H1 (cell line): ENCODE measurements around the gene VRK2. TPM values are rescaled to one million over a fixed set of nuclear protein-coding genes. Genes with fewer than 3 reads are reported as not detected.
A peak's percentile ranks its signal among the peaks of the same experiment; 100 is the strongest.

Source experiments
- CTCF ChIA-PET: fragments of 300-600 bp; sonication (Branson Sonifier 250); formaldehyde crosslinking; loops from one replicate; lab custom pipeline; 2021; ENCODE audit not compliant: partially characterized antibody; lab: Charles Lee
- POLR2A ChIA-PET: fragments of 300-600 bp; sonication (Branson Sonifier 250); formaldehyde crosslinking; loops from one replicate; lab custom pipeline; 2021; ENCODE audit warnings: inconsistent platforms; ENCODE audit not compliant: partially characterized antibody; lab: Charles Lee
- DNase-seq, 2 experiments: peaks; one replicate each; pipeline versions ENCODE4 v3.0.0 to v3.0.0-alpha.2; 2010 to 2022; ENCODE audit warnings: low spot score in 2 of 2, low read depth in 1 of 2, mixed read lengths in 1 of 2
- FAIRE-seq: peaks from 2 replicates; lab custom pipeline; 2011; peaks lifted over from hg19 to GRCh38; lab: Jason Lieb, UNC
- H2AFZ ChIP-seq: 2 replicates; pipeline ENCODE4 v1.8.1; 2012; ENCODE audit warnings: low read length, inconsistent platforms
- H2AK5ac ChIP-seq: 2 replicates; pipeline ENCODE4 v1.6.1; 2013; ENCODE audit warnings: low read depth, low read length
- H2BK120ac ChIP-seq: replicated peaks from 2 replicates; pipeline ENCODE3; 2013; ENCODE audit warnings: low read depth, low read length, inconsistent platforms
- H2BK12ac ChIP-seq: 2 replicates; pipeline ENCODE4 v1.6.1; 2013; ENCODE audit warnings: low read depth, low read length
- H2BK15ac ChIP-seq: 2 replicates; pipeline ENCODE4 v1.6.1; 2013; ENCODE audit warnings: low read length
- H2BK20ac ChIP-seq: 2 replicates; pipeline ENCODE4 v1.6.1; 2013; ENCODE audit warnings: low read length
- H2BK5ac ChIP-seq: 2 replicates; pipeline ENCODE4 v1.6.1; 2013; ENCODE audit warnings: low read depth, low read length
- H3K14ac ChIP-seq: 2 replicates; pipeline ENCODE4 v1.6.1; 2013; ENCODE audit warnings: inconsistent platforms; ENCODE audit not compliant: insufficient read length
- H3K18ac ChIP-seq: 2 replicates; pipeline ENCODE4 v1.6.1; 2013; ENCODE audit warnings: low read length; ENCODE audit errors: extremely low read depth
- H3K23ac ChIP-seq: 2 replicates; pipeline ENCODE4 v1.6.1; 2013; ENCODE audit warnings: inconsistent platforms; ENCODE audit not compliant: insufficient read length
- H3K23me2 ChIP-seq: 2 replicates; pipeline ENCODE4 v1.6.1; 2013; ENCODE audit warnings: low read depth, low read length
- H3K27ac ChIP-seq: 2 replicates; pipeline ENCODE4 v1.6.1; 2011; ENCODE audit warnings: low read depth, low read length, inconsistent platforms
- H3K27me3 ChIP-seq, 4 experiments: replicated peaks in 1 of 4; 1 replicate in 1 of 4; 2 replicates in 3 of 4; pipeline versions ENCODE4 v1.6.1 to v1.8.1; 2011 to 2013; ENCODE audit warnings: low read length in 3 of 4, mild to moderate bottlenecking in 3 of 4, inconsistent platforms in 2 of 4, mixed read lengths in 2 of 4, moderate library complexity in 1 of 4; ENCODE audit not compliant: control insufficient read depth in 3 of 4, insufficient read depth in 3 of 4; ENCODE audit errors: extremely low read depth in 1 of 4
- H3K36me3 ChIP-seq, 4 experiments: 2 replicates each; pipeline versions ENCODE4 v1.6.1 to v1.8.1; 2011 to 2013; ENCODE audit warnings: mild to moderate bottlenecking in 4 of 4, low read length in 3 of 4, moderate library complexity in 2 of 4, control low read depth in 1 of 4, inconsistent platforms in 1 of 4; ENCODE audit not compliant: insufficient read depth in 4 of 4, control insufficient read depth in 2 of 4
- H3K4ac ChIP-seq: replicated peaks from 2 replicates; pipeline ENCODE3; 2013; ENCODE audit warnings: low read length, low read depth, mixed read lengths, inconsistent platforms; ENCODE audit not compliant: insufficient read length
- H3K4me1 ChIP-seq, 4 experiments: replicated peaks in 1 of 4; 1 replicate in 1 of 4; 2 replicates in 3 of 4; pipeline versions ENCODE4 v1.6.1 to v1.8.1; 2011 to 2013; ENCODE audit warnings: low read length in 3 of 4, inconsistent platforms in 2 of 4, mixed read lengths in 1 of 4; ENCODE audit not compliant: insufficient read depth in 4 of 4, control insufficient read depth in 3 of 4
- H3K4me2 ChIP-seq, 2 experiments: 2 replicates each; pipeline versions ENCODE4 v1.6.1 to v1.8.1; 2011 to 2013; ENCODE audit warnings: low read depth in 2 of 2, low read length in 2 of 2, control low read depth in 1 of 2, inconsistent platforms in 1 of 2, mild to moderate bottlenecking in 1 of 2; ENCODE audit not compliant: insufficient read depth in 1 of 2
- H3K4me3 ChIP-seq, 4 experiments: fragments of 200-600, 300-600 bp in 1 of 4; sonication (generic), shearing (Covaris generic), sonication (Bioruptor Twin) in 1 of 4; 2 replicates each; pipeline versions ENCODE4 v1.5.1 to v1.8.1; 2011 to 2016; ENCODE audit warnings: low read length in 4 of 4, low read depth in 3 of 4, control low read depth in 2 of 4, inconsistent platforms in 2 of 4, mild to moderate bottlenecking in 2 of 4, mixed read lengths in 1 of 4, moderate library complexity in 1 of 4; ENCODE audit not compliant: insufficient read depth in 2 of 4; ENCODE audit errors: extremely low read depth in 1 of 4
- H3K56ac ChIP-seq: replicated peaks from 2 replicates; pipeline ENCODE3; 2013; ENCODE audit warnings: low read depth, mild to moderate bottlenecking, mixed read lengths, low read length, inconsistent platforms; ENCODE audit not compliant: insufficient read length
- H3K79me1 ChIP-seq: 2 replicates; pipeline ENCODE4 v1.6.1; 2013; ENCODE audit warnings: low read depth, low read length, control low read depth
- H3K79me2 ChIP-seq, 2 experiments: 2 replicates each; pipeline versions ENCODE4 v1.6.1 to v1.8.1; 2012 to 2013; ENCODE audit warnings: low read length in 2 of 2, mild to moderate bottlenecking in 2 of 2, inconsistent platforms in 1 of 2; ENCODE audit not compliant: insufficient read depth in 2 of 2, control insufficient read depth in 1 of 2
- H3K9ac ChIP-seq, 4 experiments: replicated peaks in 1 of 4; 1 replicate in 1 of 4; 2 replicates in 3 of 4; pipeline versions ENCODE4 v1.6.1 to v1.8.1; 2011 to 2013; ENCODE audit warnings: low read depth in 3 of 4, low read length in 3 of 4, control low read depth in 2 of 4, mild to moderate bottlenecking in 2 of 4, moderate library complexity in 2 of 4, inconsistent platforms in 1 of 4; ENCODE audit errors: extremely low read depth in 1 of 4
- H3K9me3 ChIP-seq, 2 experiments: 2 replicates each; pipeline versions ENCODE4 v1.6.1 to v1.8.1; 2012 to 2013; ENCODE audit warnings: mild to moderate bottlenecking in 2 of 2, moderate library complexity in 2 of 2, control low read depth in 1 of 2, inconsistent platforms in 1 of 2, low read depth in 1 of 2, low read length in 1 of 2, mixed read lengths in 1 of 2; ENCODE audit not compliant: insufficient read depth in 2 of 2
- H4K20me1 ChIP-seq, 2 experiments: replicated peaks in 1 of 2; 2 replicates each; pipeline versions ENCODE3 to v1.8.1; 2011 to 2013; ENCODE audit warnings: inconsistent platforms in 2 of 2, low read length in 2 of 2, mild to moderate bottlenecking in 1 of 2; ENCODE audit not compliant: insufficient read depth in 2 of 2, control insufficient read depth in 1 of 2
- H4K5ac ChIP-seq: 2 replicates; pipeline ENCODE4 v1.6.1; 2013; ENCODE audit warnings: low read length, low read depth, mixed read lengths, inconsistent platforms; ENCODE audit not compliant: insufficient read length
- H4K8ac ChIP-seq: 2 replicates; pipeline ENCODE4 v1.8.0; 2013; ENCODE audit warnings: mild to moderate bottlenecking, moderate library complexity, low read length, inconsistent platforms; ENCODE audit not compliant: insufficient read depth; ENCODE audit errors: extremely low read depth
- H4K91ac ChIP-seq: replicated peaks from 2 replicates; pipeline ENCODE3; 2013; ENCODE audit warnings: low read length, mixed read lengths, inconsistent platforms; ENCODE audit not compliant: insufficient read length
- ASH2L ChIP-seq: fragments of 200-600, 300-600 bp; sonication (generic); IDR thresholded peaks from one replicate; pipeline ENCODE4 v1.7.1; 2017; ENCODE audit warnings: low read length
- BACH1 ChIP-seq: IDR thresholded peaks from 2 replicates; pipeline ENCODE4 v1.6.1; 2012; ENCODE audit warnings: low read length, improper control_type of control experiment
- BRCA1 ChIP-seq: IDR thresholded peaks from 2 replicates; pipeline ENCODE4 v1.6.1; 2012; ENCODE audit warnings: low read depth, low read length, improper control_type of control experiment
- EGR1 ChIP-seq: IDR thresholded peaks from 2 replicates; pipeline ENCODE4 v1.6.1; 2011; ENCODE audit warnings: low read depth, low read length, borderline replicate concordance
- KDM5A ChIP-seq: fragments of 200-600 bp; IDR thresholded peaks from 2 replicates; pipeline ENCODE4 v1.7.1; 2012; ENCODE audit warnings: mild to moderate bottlenecking, low read length, inconsistent platforms, mixed read lengths
- PHF8 ChIP-seq: fragments of 200-600 bp; sonication (generic); conservative IDR thresholded peaks from 2 replicates; pipeline ENCODE4 v1.7.1; 2012; ENCODE audit warnings: low read depth, mild to moderate bottlenecking, inconsistent platforms, low read length, moderate library complexity
- SUZ12 ChIP-seq: fragments of 200-600 bp; sonication (generic); IDR thresholded peaks from 2 replicates; pipeline ENCODE4 v1.6.1; 2012; ENCODE audit warnings: mild to moderate bottlenecking, inconsistent platforms, low read length, moderate library complexity, mixed read lengths
- WGBS, 2 experiments: shearing (Covaris generic) in 1 of 2; methylation state at CpG; one replicate each; pipeline versions ENCODE4 v1.1.6 to v1.1.7; 2013 to 2015; ENCODE audit warnings: low lambda C conversion rate in 2 of 2, mixed read lengths in 2 of 2, inconsistent platforms in 1 of 2, low coverage in 1 of 2, missing lambda C conversion rate in 1 of 2; ENCODE audit not compliant: insufficient replicate concordance in 2 of 2, insufficient coverage in 1 of 2, insufficient read length in 1 of 2; ENCODE audit errors: extremely low coverage in 1 of 2, missing lambda C conversion rate in 1 of 2; 5-methylcytosine and 5-hydroxymethylcytosine counted together
- polyA plus RNA-seq, 7 experiments: library from polyadenylated mRNA; depleted of rRNA in 3 of 7; stranded (reverse) in 5 of 7; unstranded in 2 of 7; fragments of >200 nt in 5 of 7; fragments of 200-250 nt in 2 of 7; gene quantifications; 1 replicate in 5 of 7; 2 replicates in 1 of 7; 4 replicates in 1 of 7; pipeline versions ENCODE4 v1.2.1 to v1.2.3, GENCODE V29; 2011 to 2013; ENCODE audit warnings: missing spikeins in 2 of 7, mixed read lengths in 2 of 7
- total RNA-seq: library from RNA; stranded (reverse); fragmentation: NEBNext Ultra II Directional; extraction: Animal tissue kit (Norgen Biotek cat#: 25700); gene quantifications from 2 replicates; pipeline ENCODE4 v1.2.1, GENCODE V29; 2021
- TF ChIP-seq, protein P1 (sequence below): IDR thresholded peaks from 2 replicates; pipeline ENCODE4 v1.6.1; 2012; ENCODE audit warnings: low read length, inconsistent platforms
- TF ChIP-seq, protein P2 (sequence below): IDR thresholded peaks from 2 replicates; pipeline ENCODE4 v1.6.1; 2011; ENCODE audit warnings: low read length, improper control_type of control experiment

VRK2 gene
- total and polyA plus RNA-seq, 2 of the 8 experiments (the other 6 are each of a cell fraction or from before 2014, with no cell fraction given): 7.6 to 27.8 TPM

DNA sequence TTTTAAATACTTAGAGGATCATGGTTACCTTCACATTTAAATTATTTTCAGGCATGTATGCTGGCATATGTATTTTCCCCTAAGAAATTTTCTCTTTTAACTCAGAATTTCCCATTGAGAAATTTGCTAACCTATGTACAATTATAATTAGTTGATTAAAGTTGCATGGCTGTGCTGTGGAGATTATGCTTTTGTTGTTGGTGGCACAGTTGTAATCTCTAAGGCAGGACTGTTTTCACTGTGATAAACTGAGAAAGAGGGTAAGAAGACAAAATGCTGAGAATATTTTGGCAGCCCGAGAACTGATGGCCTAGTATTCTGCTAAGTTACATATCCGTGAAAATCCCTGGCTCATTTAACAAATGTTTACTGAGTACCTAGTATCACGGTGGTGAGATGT is 1.4 kb downstream of the VRK2 start:
- no peak overlapping the region for H4K8ac ChIP-seq
- H2AFZ ChIP-seq: no peak overlapping the region
- POLR2A ChIA-PET: interaction anchor here (0.6 kb wide), 1 partner anchor 1111 kb away, joined by 3 read pairs; no protein-coding TSS in a partner anchor
- 84% methylated on average over 3 of the region's 3 CpGs; no CpG with 5 or more reads in 1 of the 2 experiments for WGBS, 2 experiments
- no peak overlapping the region for H3K56ac ChIP-seq
- DNase-seq (no peak), FAIRE-seq (no peak)
- peaks cover 0 to 19% of the 10 kb centered on the region in 2 experiments; a peak in 2 of 4 replicates for H3K79me2 ChIP-seq
- no peak overlapping the region for H3K23ac ChIP-seq
- peak overlapping the region in 2 of 4 experiments; percentile 52 to 74; a peak in 2 of 8 replicates for H3K4me3 ChIP-seq
- H3K9me3 ChIP-seq: no peaks in the 10 kb centered on the region
- no peak overlapping the region for H3K4ac ChIP-seq
- no peak overlapping the region for H4K5ac ChIP-seq
- H3K79me1 ChIP-seq: no peaks in the 10 kb centered on the region; the same call in 1 of the 2 replicates
- H3K36me3 ChIP-seq: peaks cover 0 to 9% (median 0%) of the 10 kb centered on the region in 4 experiments; a peak in 1 of 8 replicates
- H2BK20ac ChIP-seq: no peak overlapping the region
- H4K91ac ChIP-seq: no peak overlapping the region
- H4K20me1 ChIP-seq: no peaks in the 10 kb centered on the region
- CTCF ChIA-PET: no interaction called here
- H3K9ac ChIP-seq: peak overlapping the region in 1 of 4 experiments; percentile 57; a peak in 1 of 7 replicates
- no peak overlapping the region for H2BK15ac ChIP-seq
- H3K4me2 ChIP-seq: peak overlapping the region; percentile 81 to 92; a peak in 3 of 4 replicates
- H3K18ac ChIP-seq: no peak overlapping the region
- peaks cover 0 to 9% (median 7%) of the 10 kb centered on the region in 4 experiments; a peak in 3 of 7 replicates for H3K4me1 ChIP-seq
- H2BK5ac ChIP-seq: no peak overlapping the region
- 0 out of 2 replicates have a peak, but pooled peaks cover 2% of the 10 kb centered on the region for H3K23me2 ChIP-seq
- H2BK120ac ChIP-seq: no peak overlapping the region
- TF ChIP-seq KDM5A (no peak), BACH1 (no peak), PHF8 (no peak), SUZ12 (no peak), ASH2L (no peak), EGR1 (no peak), BRCA1 (no peak)
- TF ChIP-seq, protein P1, sequence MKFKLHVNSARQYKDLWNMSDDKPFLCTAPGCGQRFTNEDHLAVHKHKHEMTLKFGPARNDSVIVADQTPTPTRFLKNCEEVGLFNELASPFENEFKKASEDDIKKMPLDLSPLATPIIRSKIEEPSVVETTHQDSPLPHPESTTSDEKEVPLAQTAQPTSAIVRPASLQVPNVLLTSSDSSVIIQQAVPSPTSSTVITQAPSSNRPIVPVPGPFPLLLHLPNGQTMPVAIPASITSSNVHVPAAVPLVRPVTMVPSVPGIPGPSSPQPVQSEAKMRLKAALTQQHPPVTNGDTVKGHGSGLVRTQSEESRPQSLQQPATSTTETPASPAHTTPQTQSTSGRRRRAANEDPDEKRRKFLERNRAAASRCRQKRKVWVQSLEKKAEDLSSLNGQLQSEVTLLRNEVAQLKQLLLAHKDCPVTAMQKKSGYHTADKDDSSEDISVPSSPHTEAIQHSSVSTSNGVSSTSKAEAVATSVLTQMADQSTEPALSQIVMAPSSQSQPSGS: no peak
- TF ChIP-seq, protein P2, sequence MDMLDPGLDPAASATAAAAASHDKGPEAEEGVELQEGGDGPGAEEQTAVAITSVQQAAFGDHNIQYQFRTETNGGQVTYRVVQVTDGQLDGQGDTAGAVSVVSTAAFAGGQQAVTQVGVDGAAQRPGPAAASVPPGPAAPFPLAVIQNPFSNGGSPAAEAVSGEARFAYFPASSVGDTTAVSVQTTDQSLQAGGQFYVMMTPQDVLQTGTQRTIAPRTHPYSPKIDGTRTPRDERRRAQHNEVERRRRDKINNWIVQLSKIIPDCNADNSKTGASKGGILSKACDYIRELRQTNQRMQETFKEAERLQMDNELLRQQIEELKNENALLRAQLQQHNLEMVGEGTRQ: no peak
- no peak overlapping the region for H3K27ac ChIP-seq
- no peak overlapping the region for H3K14ac ChIP-seq
- H2AK5ac ChIP-seq: no peak overlapping the region
- no peak overlapping the region for H2BK12ac ChIP-seq
- no peaks in the 10 kb centered on the region for H3K27me3 ChIP-seq
